Measurements from ENCODE around the gene ATP8A2. TPM values are rescaled to one million over a fixed set of nuclear protein-coding genes. Genes with fewer than 3 reads are reported as not detected.

ATP8A2 gene
- total RNA-seq, 2 experiments from 2014 or later: not detected

- Histone ChIP-seq H3K79me2 (ENCODE audit: insufficient read depth, low read depth, low read length) (no peaks in the 10 kb centered on the region), H3K4me2 (ENCODE audit: low read length) (no peak overlapping the region), H3K27ac (ENCODE audit: low read depth, low read length, poor library complexity, severe bottlenecking) (no peak overlapping the region), H2AFZ (ENCODE audit: low read length) (no peak overlapping the region), H3K9me2 (ENCODE audit: insufficient read depth, low read length) (no peaks in the 10 kb centered on the region), H3K4me3 (ENCODE audit: low read depth, low read length, poor library complexity, severe bottlenecking) (no peak overlapping the region), H3K4me1 (ENCODE audit: insufficient read depth, low read length, poor library complexity, severe bottlenecking) (no peaks in the 10 kb centered on the region), H3K9me3 (ENCODE audit: low read length) (no peaks in the 10 kb centered on the region), H4K20me1 (ENCODE audit: insufficient read depth, low read length) (no peaks in the 10 kb centered on the region), H3K36me3 (ENCODE audit: insufficient read depth, low read length) (no peaks in the 10 kb centered on the region)
- BruUV-seq (replicated peaks): no TSS peak
- TF ChIP-seq EZH2phosphoT487 (IDR thresholded peaks at IDR 0.05; ENCODE audit: borderline replicate concordance, low read depth, low read length) (no peak), CTCF (conservative IDR thresholded peaks at IDR 0.05; ENCODE audit: low read length) (no peak)
- CTCF ChIA-PET (ENCODE audit: unreplicated experiment): no interaction called here
- no peak for DNase-seq (ENCODE audit: low spot score)
- intact Hi-C loops (cut with micrococcal nuclease; ENCODE audit: unreplicated experiment): no loop called here
- POLR2A ChIA-PET: interaction anchor here (0.6 kb wide), 1 partner anchor 202 kb away, joined by 3 read pairs; no protein-coding TSS in a partner anchor
These were observed 5.6 kb downstream of the ATP8A2 start for GRCh38 chr13:25377244-25377962.

GRCh38 chr13:25378528-25378927 is 6.8 kb downstream of the ATP8A2 start:
- DNase-seq (ENCODE audit: low spot score): no peak
- intact Hi-C loops (cut with micrococcal nuclease; ENCODE audit: unreplicated experiment): no loop called here
- H2AFZ ChIP-seq (ENCODE audit: low read length): no peak overlapping the region
- ChIA-PET POLR2A (no interaction called here), CTCF (ENCODE audit: unreplicated experiment) (no interaction called here)
- H3K9me2 ChIP-seq (ENCODE audit: insufficient read depth, low read length): no peaks in the 10 kb centered on the region
- H3K4me2 ChIP-seq (ENCODE audit: low read length): no peak overlapping the region
- H4K20me1 ChIP-seq (ENCODE audit: insufficient read depth, low read length): no peaks in the 10 kb centered on the region
- no peaks in the 10 kb centered on the region for H3K4me1 ChIP-seq (ENCODE audit: insufficient read depth, low read length, poor library complexity, severe bottlenecking)
- no peaks in the 10 kb centered on the region for H3K9me3 ChIP-seq (ENCODE audit: low read length)
- H3K36me3 ChIP-seq (ENCODE audit: insufficient read depth, low read length): no peaks in the 10 kb centered on the region
- no peak overlapping the region for H3K27ac ChIP-seq (ENCODE audit: low read depth, low read length, poor library complexity, severe bottlenecking)
- no peak overlapping the region for H3K4me3 ChIP-seq (ENCODE audit: low read depth, low read length, poor library complexity, severe bottlenecking)
- no peak for TF ChIP-seq CTCF (conservative IDR thresholded peaks at IDR 0.05; ENCODE audit: low read length)
- TF ChIP-seq EZH2phosphoT487 (IDR thresholded peaks at IDR 0.05; ENCODE audit: borderline replicate concordance, low read depth, low read length): no peak
- no peaks in the 10 kb centered on the region for H3K79me2 ChIP-seq (ENCODE audit: insufficient read depth, low read depth, low read length)
- no TSS peak for BruUV-seq (replicated peaks)

- no peak overlapping the region for H3K4me2 ChIP-seq (ENCODE audit: low read length)
- H3K4me3 ChIP-seq (ENCODE audit: low read depth, low read length, poor library complexity, severe bottlenecking): no peak overlapping the region
- no peaks in the 10 kb centered on the region for H3K79me2 ChIP-seq (ENCODE audit: insufficient read depth, low read depth, low read length)
- no TSS peak for BruUV-seq (replicated peaks)
- DNase-seq (ENCODE audit: low spot score): no peak
- intact Hi-C loops (cut with micrococcal nuclease; ENCODE audit: unreplicated experiment): no loop called here
- TF ChIP-seq EZH2phosphoT487 (IDR thresholded peaks at IDR 0.05; ENCODE audit: borderline replicate concordance, low read depth, low read length): no peak
- TF ChIP-seq CTCF (conservative IDR thresholded peaks at IDR 0.05; ENCODE audit: low read length): no peak
- H3K27ac ChIP-seq (ENCODE audit: low read depth, low read length, poor library complexity, severe bottlenecking): no peak overlapping the region
- H3K36me3 ChIP-seq (ENCODE audit: insufficient read depth, low read length): no peaks in the 10 kb centered on the region
- ChIA-PET CTCF (ENCODE audit: unreplicated experiment) (no interaction called here), POLR2A (no interaction called here)
- H4K20me1 ChIP-seq (ENCODE audit: insufficient read depth, low read length): no peaks in the 10 kb centered on the region
- H3K9me3 ChIP-seq (ENCODE audit: low read length): no peaks in the 10 kb centered on the region
- no peaks in the 10 kb centered on the region for H3K9me2 ChIP-seq (ENCODE audit: insufficient read depth, low read length)
- no peaks in the 10 kb centered on the region for H3K4me1 ChIP-seq (ENCODE audit: insufficient read depth, low read length, poor library complexity, severe bottlenecking)
- H2AFZ ChIP-seq (ENCODE audit: low read length): no peak overlapping the region
These were observed 7.2 kb downstream of the ATP8A2 start for GRCh38 chr13:25379011-25379410.

All from OCI-LY7 (cell line).